Measurements from ENCODE around the gene KIAA1614. TPM values are rescaled to one million over a fixed set of nuclear protein-coding genes. Genes with fewer than 3 reads are reported as not detected.

The KIAA1614 gene
- polyA plus RNA-seq, 1 donor (not counting 4 experiments of a cell fraction or from before 2014, with no cell fraction given), result 0.03 TPM

DNA sequence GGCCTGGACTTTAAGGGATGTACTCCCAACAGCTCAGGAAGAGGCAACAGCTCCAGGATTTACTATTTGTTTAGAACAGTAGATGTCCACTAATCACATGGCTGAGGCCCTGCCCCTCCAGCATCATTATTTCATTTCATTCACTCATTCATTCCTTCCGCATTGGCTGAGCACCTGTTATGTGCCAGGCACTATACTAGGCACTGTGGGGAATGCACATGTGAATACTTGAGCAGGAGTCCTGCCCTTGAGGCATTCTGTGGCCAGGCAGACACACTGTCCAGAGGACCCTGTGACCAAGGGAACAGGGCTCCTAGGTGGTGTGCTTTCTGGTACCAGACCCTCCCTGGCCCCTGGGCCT lies 24.3 kb downstream of the KIAA1614 start:
- Histone ChIP-seq H3K27ac (ENCODE audit: control insufficient read depth, insufficient read depth, low read length) (no peak overlapping the region), H3K9ac (ENCODE audit: control insufficient read depth, extremely low read depth, insufficient read depth, low read length) (no peak overlapping the region), H3K36me3 (ENCODE audit: control insufficient read depth in 2 of 2, extremely low read depth in 1 of 2, insufficient read depth in 2 of 2, low read length in 2 of 2) (no peaks in the 10 kb centered on the region), H2AFZ (ENCODE audit: control insufficient read depth, low read length) (no peak overlapping the region), H3K4me1 (ENCODE audit: control insufficient read depth, extremely low read depth, insufficient read depth, low read length) (no peaks in the 10 kb centered on the region), H3K4me2 (ENCODE audit: control insufficient read depth, extremely low read depth, insufficient read depth, low read depth, low read length) (no peak overlapping the region), H3K9me1 (ENCODE audit: control insufficient read depth, extremely low read depth, insufficient read depth, low read length) (no peaks in the 10 kb centered on the region), H3K79me2 (ENCODE audit: control insufficient read depth, insufficient read depth, low read length) (no peaks in the 10 kb centered on the region), H4K20me1 (ENCODE audit: control insufficient read depth, extremely low read depth, insufficient read depth, low read length) (no peaks in the 10 kb centered on the region), H3K4me3 (ENCODE audit: control insufficient read depth in 2 of 3, extremely low read depth in 1 of 3, insufficient read depth in 2 of 3, low read depth in 1 of 3, low read length in 3 of 3) (no peak overlapping the region), H3K27me3 (ENCODE audit: control insufficient read depth, extremely low read depth, insufficient read depth, low read length) (peaks cover 15% of the 10 kb centered on the region), H3K9me3 (ENCODE audit: control insufficient read depth, low read depth, low read length) (no peaks in the 10 kb centered on the region)
- no peak for TF ChIP-seq EZH2 (IDR thresholded peaks at IDR 0.05; ENCODE audit: low read length)
- no peak for TF ChIP-seq CTCF (optimal IDR thresholded peaks at IDR 0.05 in 1 of 3, IDR thresholded peaks at IDR 0.05 in 1 of 3, conservative IDR thresholded peaks at IDR 0.05 in 1 of 3; ENCODE audit: extremely low read depth in 1 of 3, insufficient read depth in 2 of 3, low read length in 3 of 3)
- dilution Hi-C loops (cut with MboI; ENCODE audit: extremely low pct_ligation_motif_present, low sequenced_read_pairs), result no loop called here
- DNase-seq (ENCODE audit: low read depth, low spot score) (no peak), FAIRE-seq (no peak)

- Histone ChIP-seq H3K27me3 (ENCODE audit: control insufficient read depth, extremely low read depth, insufficient read depth, low read length) (peaks cover 15% of the 10 kb centered on the region), H3K27ac (ENCODE audit: control insufficient read depth, insufficient read depth, low read length) (no peak overlapping the region), H3K4me1 (ENCODE audit: control insufficient read depth, extremely low read depth, insufficient read depth, low read length) (no peaks in the 10 kb centered on the region), H3K9me3 (ENCODE audit: control insufficient read depth, low read depth, low read length) (no peaks in the 10 kb centered on the region), H2AFZ (ENCODE audit: control insufficient read depth, low read length) (no peak overlapping the region), H3K36me3 (ENCODE audit: control insufficient read depth in 2 of 2, extremely low read depth in 1 of 2, insufficient read depth in 2 of 2, low read length in 2 of 2) (no peaks in the 10 kb centered on the region), H3K9ac (ENCODE audit: control insufficient read depth, extremely low read depth, insufficient read depth, low read length) (no peak overlapping the region), H3K4me2 (ENCODE audit: control insufficient read depth, extremely low read depth, insufficient read depth, low read depth, low read length) (no peak overlapping the region), H3K9me1 (ENCODE audit: control insufficient read depth, extremely low read depth, insufficient read depth, low read length) (no peaks in the 10 kb centered on the region), H3K4me3 (ENCODE audit: control insufficient read depth in 2 of 3, extremely low read depth in 1 of 3, insufficient read depth in 2 of 3, low read depth in 1 of 3, low read length in 3 of 3) (no peak overlapping the region), H3K79me2 (ENCODE audit: control insufficient read depth, insufficient read depth, low read length) (no peaks in the 10 kb centered on the region), H4K20me1 (ENCODE audit: control insufficient read depth, extremely low read depth, insufficient read depth, low read length) (no peaks in the 10 kb centered on the region)
- dilution Hi-C loops (cut with MboI; ENCODE audit: extremely low pct_ligation_motif_present, low sequenced_read_pairs), result no loop called here
- TF ChIP-seq EZH2 (IDR thresholded peaks at IDR 0.05; ENCODE audit: low read length) (no peak), CTCF (optimal IDR thresholded peaks at IDR 0.05 in 1 of 3, IDR thresholded peaks at IDR 0.05 in 1 of 3, conservative IDR thresholded peaks at IDR 0.05 in 1 of 3; ENCODE audit: extremely low read depth in 1 of 3, insufficient read depth in 2 of 3, low read length in 3 of 3) (no peak)
- DNase-seq (ENCODE audit: low read depth, low spot score) (no peak), FAIRE-seq (no peak)
Measured at GRCh38 chr1:180937624-180938225, 25.0 kb downstream of the KIAA1614 start.
